ENCODE data around the gene SGTB.

SGTB gene

DNA sequence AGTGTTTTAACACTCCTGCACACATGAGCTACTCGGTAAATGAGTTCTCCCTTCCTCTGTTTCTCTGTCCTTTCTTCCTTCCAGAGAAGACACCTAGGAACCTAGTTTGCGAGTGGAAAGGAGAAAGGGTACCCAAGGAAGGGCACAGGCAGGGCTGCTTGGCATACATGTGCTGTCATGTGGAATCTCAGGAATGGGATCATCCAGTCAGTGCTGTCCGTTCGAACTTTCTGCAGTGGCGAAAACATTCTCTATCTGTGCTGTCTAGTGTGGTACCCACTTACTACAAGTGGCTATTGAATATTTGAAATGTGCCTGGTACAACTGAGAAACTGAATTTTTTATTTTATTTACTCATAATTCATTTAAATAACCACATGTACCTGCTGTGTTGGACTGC lies 28.0 kb upstream of the SGTB start:
- TF ChIP-seq, protein P1, sequence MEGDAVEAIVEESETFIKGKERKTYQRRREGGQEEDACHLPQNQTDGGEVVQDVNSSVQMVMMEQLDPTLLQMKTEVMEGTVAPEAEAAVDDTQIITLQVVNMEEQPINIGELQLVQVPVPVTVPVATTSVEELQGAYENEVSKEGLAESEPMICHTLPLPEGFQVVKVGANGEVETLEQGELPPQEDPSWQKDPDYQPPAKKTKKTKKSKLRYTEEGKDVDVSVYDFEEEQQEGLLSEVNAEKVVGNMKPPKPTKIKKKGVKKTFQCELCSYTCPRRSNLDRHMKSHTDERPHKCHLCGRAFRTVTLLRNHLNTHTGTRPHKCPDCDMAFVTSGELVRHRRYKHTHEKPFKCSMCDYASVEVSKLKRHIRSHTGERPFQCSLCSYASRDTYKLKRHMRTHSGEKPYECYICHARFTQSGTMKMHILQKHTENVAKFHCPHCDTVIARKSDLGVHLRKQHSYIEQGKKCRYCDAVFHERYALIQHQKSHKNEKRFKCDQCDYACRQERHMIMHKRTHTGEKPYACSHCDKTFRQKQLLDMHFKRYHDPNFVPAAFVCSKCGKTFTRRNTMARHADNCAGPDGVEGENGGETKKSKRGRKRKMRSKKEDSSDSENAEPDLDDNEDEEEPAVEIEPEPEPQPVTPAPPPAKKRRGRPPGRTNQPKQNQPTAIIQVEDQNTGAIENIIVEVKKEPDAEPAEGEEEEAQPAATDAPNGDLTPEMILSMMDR (conservative IDR thresholded peaks at IDR 0.05) = no peak
- H3K27ac ChIP-seq = no peak overlapping the region

DNA sequence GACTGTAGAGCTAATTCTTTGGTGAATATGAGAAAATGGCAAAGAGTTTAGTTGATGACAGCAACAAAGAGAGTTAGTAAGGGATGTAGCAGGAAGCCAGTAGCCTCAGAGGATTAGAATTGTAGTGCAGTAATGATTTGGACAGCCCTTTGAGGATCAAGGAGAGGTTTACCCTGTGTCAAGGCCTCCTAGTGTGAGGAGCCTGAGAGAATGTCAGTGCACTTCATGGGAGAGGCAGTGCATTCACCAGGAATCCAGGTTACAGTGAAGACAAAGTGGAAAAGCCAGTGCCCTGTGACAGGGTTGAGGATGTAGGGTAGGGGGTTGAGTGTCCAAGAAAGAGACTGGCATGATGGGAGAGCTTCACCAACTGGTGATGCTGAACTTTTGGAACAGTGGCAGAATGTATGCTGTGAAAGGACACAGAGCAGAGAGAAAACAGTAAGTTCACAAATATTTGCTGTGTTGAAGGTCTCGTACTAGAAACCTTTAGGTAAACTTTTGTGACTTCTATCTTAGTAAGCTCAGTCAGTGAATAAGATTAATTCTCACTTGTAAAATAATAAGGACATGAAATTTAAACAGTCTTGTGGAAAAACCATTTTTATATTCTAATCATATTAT lies 27.4 kb upstream of the SGTB start:
- no peak overlapping the region for H3K27ac ChIP-seq
- no peak for TF ChIP-seq ZFX (IDR thresholded peaks at IDR 0.05)
- TF ChIP-seq, protein P1 (conservative IDR thresholded peaks at IDR 0.05) = no peak

DNA sequence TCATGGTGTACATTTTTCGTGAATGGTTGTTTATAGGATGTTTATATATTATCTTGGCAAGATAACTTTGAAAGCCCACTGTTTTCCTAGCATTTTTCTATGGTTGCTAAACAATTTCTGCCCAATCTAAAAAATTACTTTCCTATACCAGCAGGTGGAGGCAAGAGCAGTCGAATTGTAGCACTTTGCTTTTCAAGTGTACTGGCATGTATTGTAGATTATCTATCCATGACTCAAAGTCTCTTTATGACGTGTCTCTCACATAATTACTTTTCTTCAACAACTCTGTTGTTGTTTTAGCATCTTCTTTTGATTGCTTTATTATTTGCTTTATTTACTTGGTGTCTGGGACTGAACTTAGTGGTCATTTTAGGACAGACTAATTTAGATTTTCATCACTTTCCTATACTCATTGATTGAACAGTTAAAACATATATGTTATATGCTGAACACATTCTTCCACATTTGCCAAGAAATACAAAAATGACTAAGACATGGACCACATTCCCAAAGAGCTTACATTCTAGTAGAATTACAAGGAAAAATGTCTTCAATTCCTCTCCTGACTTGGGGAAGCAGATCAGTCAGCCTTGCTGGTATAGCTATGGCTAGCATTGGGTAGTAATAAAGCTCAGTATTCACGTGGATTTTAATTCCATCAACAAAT lies 20.8 kb upstream of the SGTB start:
- H3K27ac ChIP-seq = no peak overlapping the region
- TF ChIP-seq ZFX (IDR thresholded peaks at IDR 0.05) = no peak
- TF ChIP-seq, protein P1 (conservative IDR thresholded peaks at IDR 0.05) = peak; percentile 82

DNA sequence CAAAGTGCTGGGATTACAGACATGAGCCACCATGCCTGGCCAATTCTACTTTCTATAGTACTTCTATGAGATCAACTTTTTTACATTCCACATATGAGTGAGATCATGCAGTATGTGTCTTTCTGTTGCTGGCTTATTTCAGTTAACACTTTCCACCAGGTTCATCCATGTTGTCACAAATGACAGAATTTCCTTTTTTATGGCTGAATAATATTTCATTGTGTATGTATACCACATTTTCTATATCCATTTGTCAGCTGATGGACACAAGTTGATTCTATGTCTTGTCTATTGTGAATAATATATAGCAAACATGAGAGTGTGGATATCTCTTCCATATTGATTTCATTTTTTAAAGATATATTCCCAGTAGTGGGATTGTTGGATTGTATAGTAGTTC lies 17.3 kb upstream of the SGTB start:
- TF ChIP-seq, protein P1 (conservative IDR thresholded peaks at IDR 0.05) = no peak
- no peak for TF ChIP-seq ZFX (IDR thresholded peaks at IDR 0.05)
- H3K27ac ChIP-seq = no peak overlapping the region

DNA sequence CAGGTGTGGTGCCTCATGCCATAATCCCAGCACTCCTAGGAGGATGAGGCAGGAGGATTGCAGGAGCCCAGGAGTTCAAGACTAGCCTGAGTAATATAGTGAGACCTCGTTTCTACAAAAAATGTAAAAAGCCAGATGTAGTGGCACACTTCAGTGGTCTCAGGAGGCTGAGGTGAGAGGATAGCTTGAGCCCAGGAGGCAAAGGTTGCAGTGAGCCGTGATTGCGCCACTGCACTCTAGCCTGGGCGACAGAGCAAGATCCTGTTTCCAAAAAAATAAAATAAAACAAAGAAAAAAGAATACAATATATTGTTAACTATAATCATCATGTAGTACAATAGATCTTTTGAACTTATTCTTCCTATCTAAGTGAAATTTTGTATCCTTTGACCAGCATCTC lies 16.4 kb upstream of the SGTB start:
- H3K27ac ChIP-seq = no peak overlapping the region
- no peak for TF ChIP-seq ZFX (IDR thresholded peaks at IDR 0.05)
- TF ChIP-seq, protein P1 (conservative IDR thresholded peaks at IDR 0.05) = no peak

DNA sequence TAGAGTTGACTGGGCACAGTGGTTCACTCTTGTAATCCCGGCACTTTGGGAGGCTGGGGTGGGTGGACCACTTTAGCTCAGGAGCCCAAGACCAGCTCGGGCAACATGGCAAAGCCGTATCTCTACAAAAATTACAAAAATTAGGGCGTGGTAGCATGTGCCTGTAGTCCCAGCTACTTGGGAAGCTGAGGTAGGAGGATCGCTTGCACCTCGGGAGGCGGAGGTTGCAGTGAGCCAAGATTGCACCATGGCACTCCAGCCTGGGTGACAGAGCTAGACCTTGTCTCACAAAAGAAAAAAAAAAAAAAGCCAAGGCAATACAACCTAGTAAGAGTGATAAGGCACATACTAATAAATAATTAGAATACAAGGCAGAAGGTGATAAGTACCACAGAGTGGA lies 15.9 kb upstream of the SGTB start:
- TF ChIP-seq ZFX (IDR thresholded peaks at IDR 0.05) = no peak
- TF ChIP-seq, protein P1 (conservative IDR thresholded peaks at IDR 0.05) = no peak
- no peak overlapping the region for H3K27ac ChIP-seq

DNA sequence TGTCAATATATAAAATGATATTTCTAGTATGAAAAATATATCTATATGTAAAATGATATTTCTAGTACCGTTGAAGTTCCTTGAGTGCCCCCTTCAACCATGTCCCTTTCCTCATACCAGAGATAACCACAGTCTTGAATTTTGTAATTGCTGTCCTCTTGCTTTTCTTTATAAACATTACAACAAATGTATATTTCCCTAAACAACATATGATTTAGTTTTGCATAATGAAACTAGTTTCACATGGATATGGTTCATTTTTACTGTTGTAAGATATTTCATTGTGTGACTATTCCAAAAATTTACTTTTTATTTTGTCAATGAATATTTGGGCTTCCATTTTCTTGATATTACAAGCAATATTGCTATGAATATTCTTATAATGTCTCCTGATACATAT lies 14.1 kb upstream of the SGTB start:
- no peak overlapping the region for H3K27ac ChIP-seq
- no peak for TF ChIP-seq ZFX (IDR thresholded peaks at IDR 0.05)
- TF ChIP-seq, protein P1 (conservative IDR thresholded peaks at IDR 0.05) = no peak

Measured in C4-2B (cell line).